HG03045 (cell line): ENCODE data around the gene HOXA9.

Source experiments
- ATAC-seq: cut with Tn5 transposase; IDR thresholded peaks from one replicate; pipeline ENCODE4 v1.9.1; 2021; ENCODE audit warnings: mild to moderate bottlenecking, moderate library complexity; ENCODE audit not compliant: unreplicated experiment

The HOXA9 gene

GRCh38 chr7:27130540-27131389, 34.6 kb downstream of the HOXA9 start, which contains the start of gene HOXA4:
TSS of gene HOXA4 (minus strand) at chr7:27130757. CDS start at chr7:27130733, 24 bp downstream.
- no peak for ATAC-seq

GRCh38 chr7:27129729-27130539, 35.4 kb downstream of the HOXA9 start:
- ATAC-seq = no peak

GRCh38 chr7:27128776-27129728, 36.3 kb downstream of the HOXA9 start:
- no peak for ATAC-seq

GRCh38 chr7:27128034-27128433, 37.3 kb downstream of the HOXA9 start:
- ATAC-seq = no peak

GRCh38 chr7:27126596-27127327, 38.6 kb downstream of the HOXA9 start:
- ATAC-seq = no peak

GRCh38 chr7:27125986-27126394, 39.3 kb downstream of the HOXA9 start:
- ATAC-seq = no peak

GRCh38 chr7:27124902-27125689, 40.2 kb downstream of the HOXA9 start:
- ATAC-seq = no peak

GRCh38 chr7:27124096-27124901, 41.0 kb downstream of the HOXA9 start:
- ATAC-seq = no peak

- no peak for ATAC-seq
Measured at GRCh38 chr7:27123477-27124053, 41.8 kb downstream of the HOXA9 start.

- no peak for ATAC-seq
Measured at GRCh38 chr7:27123007-27123476, 42.3 kb downstream of the HOXA9 start.

GRCh38 chr7:27122077-27122910, 43.0 kb downstream of the HOXA9 start:
- ATAC-seq = no peak

- no peak for ATAC-seq
Measured at GRCh38 chr7:27121684-27122076, 43.7 kb downstream of the HOXA9 start.

- ATAC-seq = no peak
Measured at GRCh38 chr7:27119412-27119911, 45.9 kb downstream of the HOXA9 start.

- no peak for ATAC-seq
Measured at GRCh38 chr7:27118580-27118979, 46.8 kb downstream of the HOXA9 start.

GRCh38 chr7:27117887-27118491, 47.3 kb downstream of the HOXA9 start:
- no peak for ATAC-seq
